HTR-8/SVneo (cell line): Measurements from ENCODE around the gene BTC.
"Not testable (repeated sequence)": the region's sequence is repeated elsewhere in the genome, so short reads cannot be mapped to it uniquely, and the experiment has no call there.

Experiments
- DNase-seq: peaks from one replicate; pipeline ENCODE4 v3.0.0; 2011; ENCODE audit warnings: low spot score, mixed read lengths; ENCODE audit not compliant: insufficient read length
- FAIRE-seq: peaks from 2 replicates; lab custom pipeline; 2011; peaks lifted over from hg19 to GRCh38; lab: Jason Lieb, UNC

BTC gene

DNA sequence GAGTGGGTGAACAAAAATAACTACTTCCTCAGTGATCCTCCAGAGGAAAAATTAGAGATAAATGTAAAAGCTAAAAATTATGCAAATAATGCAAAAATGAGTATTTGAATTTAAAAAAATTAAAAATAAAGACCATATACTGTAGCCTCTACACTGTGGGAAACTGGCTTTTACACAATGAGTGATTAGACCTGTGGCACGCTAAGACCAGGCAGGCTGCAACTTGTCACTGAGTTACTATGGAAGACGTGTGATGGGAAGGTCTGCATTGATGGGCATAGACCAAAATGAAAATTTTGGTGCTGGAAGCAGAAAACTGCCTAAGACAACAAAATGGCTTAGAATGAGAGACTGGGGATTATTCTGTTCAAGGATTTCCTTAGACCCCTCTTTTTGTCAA is 30.2 kb downstream of the BTC start:
- FAIRE-seq (no peak), DNase-seq (no peak)

DNA sequence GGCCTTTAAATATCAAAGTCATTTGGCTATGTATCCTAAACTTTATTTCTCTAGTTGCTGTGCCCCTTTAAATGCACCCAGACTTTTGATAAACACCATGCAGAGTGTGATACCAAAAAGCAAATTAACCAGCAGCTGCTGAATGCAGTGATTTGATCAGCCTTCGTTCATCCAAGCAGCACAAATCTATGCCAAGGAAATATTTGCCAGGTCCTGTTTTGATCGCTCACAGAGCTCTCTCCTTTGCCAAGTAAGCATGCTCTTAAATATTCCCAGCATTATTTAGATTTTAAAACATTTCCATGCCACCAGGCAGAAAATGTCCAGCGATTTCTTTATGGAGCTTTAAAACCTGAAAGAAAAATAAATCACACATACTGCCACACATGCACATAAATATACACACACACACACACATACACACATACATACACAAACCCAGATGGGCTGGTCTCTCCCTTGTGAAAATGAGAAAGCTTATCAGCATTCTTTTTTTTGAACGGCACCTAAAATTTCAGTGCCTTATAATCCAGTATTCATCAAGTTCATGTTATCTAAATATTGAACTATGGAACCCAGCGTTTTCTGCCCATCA is 35.7 kb downstream of the BTC start:
- FAIRE-seq (no peak), DNase-seq (no peak)

DNA sequence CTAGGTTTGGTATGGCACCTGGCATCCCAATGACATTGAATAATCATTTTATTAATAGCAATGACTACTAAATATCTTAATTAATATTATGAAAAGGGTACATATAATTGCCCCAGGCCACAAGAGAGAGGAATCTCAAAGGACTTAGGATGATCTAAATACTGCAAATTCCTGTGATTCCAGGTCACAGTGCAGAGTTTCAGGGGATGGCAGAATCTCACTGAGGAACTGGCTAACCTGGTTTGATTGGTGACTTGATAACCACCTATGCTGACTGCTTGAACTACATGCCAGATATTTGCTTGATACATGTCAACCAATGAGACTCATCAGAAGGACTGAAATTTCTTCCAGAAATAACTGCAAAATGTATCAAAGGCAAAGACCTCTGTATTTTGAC is 37.2 kb downstream of the BTC start:
- no peak for DNase-seq
- no peak for FAIRE-seq

DNA sequence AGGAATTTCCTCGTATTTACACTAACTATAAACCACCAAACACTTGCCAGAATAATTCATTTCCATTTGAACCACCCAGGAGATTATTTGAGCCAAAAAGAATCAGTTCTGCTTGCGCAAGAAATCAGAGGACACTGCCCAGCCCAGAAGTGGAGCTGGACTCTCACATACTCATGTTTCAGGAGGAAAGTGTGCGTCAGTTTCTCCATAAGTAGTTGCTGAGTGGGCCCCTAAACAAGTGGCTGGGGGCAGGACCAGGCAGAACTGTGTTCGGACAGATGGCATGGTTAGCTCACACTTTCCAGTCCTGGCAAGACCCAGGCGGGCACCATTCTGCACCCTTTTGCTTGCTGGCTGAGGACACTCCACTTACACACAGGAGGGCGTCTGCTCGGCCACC is 38.8 kb downstream of the BTC start:
- DNase-seq (no peak), FAIRE-seq (no peak)

DNA sequence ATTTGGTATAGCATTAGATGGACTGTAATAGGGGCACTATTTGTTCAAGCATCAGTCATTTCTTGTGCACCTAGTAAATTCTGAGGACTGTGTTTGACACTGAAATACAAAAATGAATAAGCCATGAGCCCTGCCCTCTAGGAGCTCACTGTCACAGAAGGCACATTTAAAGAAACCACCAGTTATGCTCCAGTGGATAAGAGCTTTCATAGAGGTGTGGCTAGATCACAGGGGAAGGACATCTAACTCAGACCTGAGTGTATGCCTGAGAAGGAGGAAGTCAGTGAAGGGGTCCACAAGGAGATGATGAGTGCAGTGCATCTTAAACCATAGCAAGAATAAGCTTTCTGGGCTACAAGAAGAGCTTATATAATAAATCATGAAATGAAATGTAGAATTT is 40.1 kb downstream of the BTC start:
- FAIRE-seq = no peak
- DNase-seq = no peak

DNA sequence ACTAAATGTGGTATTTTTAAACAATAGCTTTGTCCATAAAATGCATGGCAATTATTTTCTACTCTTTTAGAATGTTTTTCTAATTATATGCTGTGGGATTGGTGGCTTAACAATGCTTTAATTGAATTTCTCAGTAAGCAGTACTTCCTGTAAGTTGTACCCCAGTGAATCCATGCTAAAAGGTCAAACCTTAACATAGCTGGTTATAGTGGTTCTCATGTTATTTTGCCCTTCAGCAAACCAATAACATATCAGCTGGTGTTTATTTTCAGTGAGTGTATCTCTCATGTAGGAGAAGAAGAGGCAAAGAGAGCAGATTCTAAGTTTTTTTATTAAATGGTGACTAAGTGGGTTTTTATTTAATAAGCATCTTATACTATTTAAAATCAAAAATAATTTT is 41.5 kb downstream of the BTC start:
- no peak for FAIRE-seq
- no peak for DNase-seq

DNA sequence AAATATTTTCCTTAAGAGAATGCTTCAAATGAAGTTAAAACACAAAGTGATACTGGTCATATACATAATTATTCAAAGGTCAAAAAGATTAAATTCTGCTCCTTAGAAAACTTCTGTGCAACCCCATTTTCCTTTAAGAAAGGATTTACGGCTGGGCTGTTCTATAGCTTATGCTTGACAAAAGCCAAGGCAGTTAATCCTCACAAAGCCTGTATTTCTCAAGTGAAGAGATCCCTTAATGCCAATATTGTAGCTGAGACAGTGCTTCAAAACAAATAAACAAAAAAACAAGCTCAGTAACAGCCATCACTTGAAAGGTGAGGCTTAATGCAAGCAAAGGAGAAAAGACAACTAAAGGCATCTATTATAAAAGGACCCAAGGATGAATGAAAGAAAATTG is 42.5 kb downstream of the BTC start:
- DNase-seq (no peak), FAIRE-seq (no peak)

DNA sequence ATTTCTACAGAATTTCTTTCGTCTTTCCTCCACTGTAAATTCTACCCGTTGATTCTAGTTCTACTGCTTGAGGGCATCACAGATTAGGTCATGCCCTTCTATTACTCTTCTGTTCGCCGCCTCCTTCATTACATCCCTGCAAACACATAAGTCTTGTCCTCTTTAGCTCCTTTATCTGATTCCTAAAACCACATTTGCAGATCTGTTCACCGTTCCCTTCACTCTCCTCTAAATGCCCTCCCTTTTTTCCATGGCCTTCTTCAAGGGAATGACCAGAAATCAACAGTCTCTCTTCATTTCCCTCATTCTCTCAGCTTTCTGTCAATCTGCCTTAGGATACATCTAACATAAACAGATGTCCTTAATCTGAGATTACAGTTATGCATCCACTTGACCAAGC is 43.1 kb downstream of the BTC start:
- DNase-seq = no peak
- no peak for FAIRE-seq

DNA sequence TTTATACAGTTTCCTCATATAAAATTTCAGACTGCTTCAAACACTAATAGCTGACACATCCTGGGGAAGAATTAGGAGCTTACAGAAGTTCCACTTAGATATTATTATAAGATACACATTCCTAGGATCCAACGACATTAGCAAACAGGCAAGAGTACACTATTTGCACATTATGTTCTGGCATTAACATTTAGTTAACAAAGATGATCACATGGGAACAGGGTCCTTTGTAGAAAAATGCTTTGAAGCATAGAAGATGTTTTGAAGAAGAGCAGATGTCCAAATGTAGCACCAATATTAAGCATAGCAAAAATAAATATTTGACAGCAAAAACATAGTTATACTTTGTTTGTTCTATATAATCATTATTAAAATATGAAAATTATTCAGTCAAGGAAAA is 52.1 kb downstream of the BTC start:
- DNase-seq (no peak), FAIRE-seq (no peak)

DNA sequence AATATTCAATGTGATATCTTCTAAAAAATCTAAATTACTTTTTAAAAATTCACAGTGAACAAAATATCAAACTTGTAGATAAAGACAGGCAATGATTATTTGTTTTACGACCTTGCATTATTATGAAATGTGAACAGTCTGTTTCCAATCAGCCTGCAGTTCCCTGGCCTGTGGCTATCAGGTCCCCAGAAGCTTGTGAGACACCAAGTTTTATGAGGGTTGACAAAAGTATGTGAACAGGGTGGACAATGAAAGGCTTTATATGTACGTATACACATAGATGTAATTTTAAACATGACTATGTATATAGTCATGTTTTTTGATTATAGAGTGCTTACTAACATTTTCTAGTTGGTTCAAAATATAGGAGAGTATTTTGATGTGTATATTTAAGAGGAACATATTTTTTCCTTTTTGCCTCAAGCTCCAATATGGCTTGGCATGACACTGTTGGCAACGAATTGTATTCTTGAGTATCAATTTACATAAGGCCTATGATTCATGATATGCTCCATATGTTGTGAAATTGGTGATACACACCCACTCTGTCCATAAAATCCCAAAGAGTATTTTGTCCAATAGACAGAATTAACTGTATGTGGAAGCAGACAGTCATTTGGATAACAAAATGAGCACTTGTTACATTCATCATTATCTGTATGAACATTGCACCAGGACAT is 55.7 kb downstream of the BTC start:
- FAIRE-seq (no peak), DNase-seq (no peak)

DNA sequence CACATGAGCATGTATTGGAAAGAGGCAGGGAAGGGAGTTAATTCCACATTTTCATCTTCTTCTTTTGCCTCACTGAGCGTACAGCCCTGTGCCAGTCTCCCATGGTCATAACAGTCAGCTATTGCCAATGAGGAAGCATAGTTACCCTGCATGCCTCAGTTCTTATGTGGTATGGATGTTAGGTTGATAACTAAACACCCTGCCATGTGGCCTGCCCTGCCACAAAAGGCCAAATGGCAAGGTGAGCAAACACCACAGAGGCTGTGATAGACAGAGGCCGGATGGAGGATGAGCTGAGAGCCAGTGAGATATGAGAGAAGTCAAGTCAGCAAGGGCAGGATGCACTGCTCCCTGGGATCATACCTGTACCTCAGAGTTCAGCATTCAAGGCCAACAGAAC is 59.3 kb downstream of the BTC start:
- FAIRE-seq (no peak), DNase-seq (no peak)

DNA sequence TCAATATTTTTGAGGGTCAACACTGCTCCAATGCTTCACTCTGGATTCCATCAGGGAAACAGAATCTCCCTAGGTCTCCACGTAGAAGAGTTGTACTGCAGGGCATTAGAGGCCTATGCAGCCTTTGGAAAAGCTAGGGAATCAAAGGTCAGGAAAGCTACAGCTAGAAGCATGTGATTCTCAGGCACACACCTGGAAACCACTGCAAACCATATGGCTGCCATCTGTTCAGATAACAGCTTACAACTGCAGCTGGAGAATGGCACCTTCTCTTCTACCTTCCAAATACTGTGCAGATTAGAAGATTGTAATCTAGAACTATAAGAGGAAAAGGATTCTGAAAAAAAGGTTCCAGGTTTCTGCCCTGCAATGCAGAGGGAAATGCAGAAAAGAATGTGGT is 60.6 kb downstream of the BTC start:
- DNase-seq (no peak), FAIRE-seq (no peak)

DNA sequence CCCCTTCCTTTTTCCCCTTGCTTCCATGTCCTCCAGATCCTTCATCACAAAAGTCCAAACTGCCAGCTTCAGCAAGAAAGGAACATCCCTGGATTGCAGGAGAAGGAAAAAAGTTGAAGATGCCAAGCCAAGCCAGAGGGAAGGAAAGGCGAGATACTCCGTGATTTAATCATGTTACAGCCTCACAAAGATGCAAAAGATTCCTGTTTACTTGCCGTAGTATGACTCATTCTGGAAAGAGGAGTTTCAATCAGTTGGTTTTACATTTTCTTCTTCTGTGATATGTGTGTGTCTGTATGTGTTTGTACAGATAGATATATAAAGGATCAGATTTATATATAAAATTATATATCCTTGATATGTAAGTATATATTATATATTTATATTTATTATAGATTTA is 69.3 kb downstream of the BTC start:
- DNase-seq = no peak
- FAIRE-seq = no peak

DNA sequence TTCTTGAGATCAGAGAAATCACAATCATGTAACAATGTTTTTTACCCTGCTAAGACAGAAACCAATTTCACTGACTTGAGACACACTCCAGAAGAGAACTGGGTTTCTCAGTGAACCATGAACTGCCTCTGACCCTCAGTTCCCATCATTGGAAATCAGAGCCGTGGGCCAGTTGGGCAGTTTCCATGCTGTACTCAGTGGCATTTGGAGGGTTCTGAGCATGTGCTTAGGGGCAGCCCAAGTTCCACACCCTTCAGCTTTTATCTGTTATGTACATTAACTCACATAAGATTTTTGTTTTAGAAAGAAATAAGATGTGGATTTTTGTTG is 77.9 kb downstream of the BTC start:
- FAIRE-seq = no peak
- DNase-seq = no peak

DNA sequence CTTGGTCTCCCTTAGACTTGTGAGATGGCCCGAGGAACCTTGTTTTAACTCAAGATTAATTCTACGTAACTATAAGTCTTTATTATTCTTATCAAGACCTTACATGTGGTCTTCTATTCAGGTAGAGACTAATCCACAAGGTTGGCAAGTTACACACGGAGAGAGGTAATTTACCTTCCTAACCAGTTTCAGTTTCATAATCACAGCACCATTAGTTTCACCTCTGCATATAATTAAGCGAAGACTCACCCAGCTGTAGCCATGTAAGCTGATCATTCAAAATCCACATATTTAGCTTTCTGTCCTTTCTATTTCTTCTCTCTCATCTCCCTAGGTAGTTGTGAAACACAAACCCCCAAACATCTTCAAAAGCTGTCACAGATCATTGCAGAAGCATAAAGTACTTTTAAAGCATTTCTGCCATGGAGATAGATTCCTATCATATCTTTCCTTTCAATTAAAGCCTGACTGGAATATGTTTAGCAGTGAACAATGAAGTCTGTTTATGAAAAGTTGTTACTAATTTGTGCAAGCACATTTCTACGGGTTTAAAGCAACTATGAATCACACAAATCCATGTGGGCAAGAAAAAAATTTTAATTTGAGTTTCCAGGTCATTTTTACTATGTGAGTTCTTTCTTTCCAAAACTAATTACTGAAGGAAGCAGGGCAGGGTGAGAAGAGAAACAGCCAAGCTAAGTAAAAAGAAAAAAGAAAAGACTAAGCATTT is 78.5 kb downstream of the BTC start:
- no peak for FAIRE-seq

DNA sequence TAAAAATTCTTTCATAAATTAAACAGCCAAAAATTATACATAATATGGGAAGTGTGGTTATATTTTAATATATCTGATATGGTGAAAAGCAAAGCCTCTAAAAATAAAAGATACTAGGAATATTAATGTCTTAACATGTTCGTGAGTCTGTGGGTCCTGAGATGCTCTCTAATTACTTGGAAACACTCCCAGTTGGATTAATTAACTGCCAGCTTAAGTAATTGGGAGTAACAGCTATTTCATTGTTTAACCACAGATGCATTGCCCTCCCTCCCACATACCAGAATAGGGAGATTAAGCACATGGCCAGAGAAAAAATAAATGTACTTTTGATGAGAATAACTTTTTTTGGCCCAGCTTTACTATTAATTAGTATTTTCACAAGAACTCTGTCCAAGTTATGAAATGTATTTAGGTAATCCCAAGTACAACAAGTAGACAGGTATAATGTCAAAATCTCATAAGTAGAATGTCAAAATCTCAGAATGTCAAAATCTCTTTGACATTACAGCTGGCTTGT is 79.7 kb downstream of the BTC start:
- DNase-seq = no peak
- no peak for FAIRE-seq

More for the DNA sequence above, 78.5 kb downstream of the BTC start:
- DNase-seq = no peak

DNA sequence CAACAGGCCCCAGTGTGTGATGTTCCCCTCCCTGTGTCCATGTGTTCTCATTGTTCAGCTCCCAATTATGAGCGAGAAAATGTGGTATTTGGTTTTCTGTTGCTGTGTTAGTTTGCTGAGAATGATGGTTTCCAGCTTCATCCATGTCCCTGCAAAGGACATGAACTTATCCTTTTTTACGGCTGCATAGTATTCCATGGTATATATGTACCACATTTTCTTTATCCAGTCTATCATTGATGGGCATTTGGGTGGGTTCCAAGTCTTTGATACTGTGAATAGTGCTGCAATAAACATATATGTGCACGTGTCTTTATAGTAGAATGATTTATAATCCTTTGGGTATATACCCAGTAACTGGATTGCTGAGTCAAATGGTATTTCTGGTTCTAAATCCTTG is 86.2 kb downstream of the BTC start:
- FAIRE-seq, DNase-seq: not testable (repeated sequence)
